ENCODE data around the gene ZBTB20. TPM values are rescaled to one million over a fixed set of nuclear protein-coding genes. Genes with fewer than 3 reads are reported as not detected.

ZBTB20 gene
- total and polyA plus RNA-seq, 10 of the 15 experiments (the other 5 are each of a cell fraction or from before 2014, with no cell fraction given): 0.20 to 5.5 (median 2.2) TPM

- WGBS (ENCODE audit: insufficient coverage, insufficient replicate concordance, low lambda C conversion rate, missing lambda C conversion rate): 96% methylated on average over 5 of the region's 5 CpGs
- in situ Hi-C loops (cut with MboI): no loop called here
- TF ChIP-seq, protein P1, sequence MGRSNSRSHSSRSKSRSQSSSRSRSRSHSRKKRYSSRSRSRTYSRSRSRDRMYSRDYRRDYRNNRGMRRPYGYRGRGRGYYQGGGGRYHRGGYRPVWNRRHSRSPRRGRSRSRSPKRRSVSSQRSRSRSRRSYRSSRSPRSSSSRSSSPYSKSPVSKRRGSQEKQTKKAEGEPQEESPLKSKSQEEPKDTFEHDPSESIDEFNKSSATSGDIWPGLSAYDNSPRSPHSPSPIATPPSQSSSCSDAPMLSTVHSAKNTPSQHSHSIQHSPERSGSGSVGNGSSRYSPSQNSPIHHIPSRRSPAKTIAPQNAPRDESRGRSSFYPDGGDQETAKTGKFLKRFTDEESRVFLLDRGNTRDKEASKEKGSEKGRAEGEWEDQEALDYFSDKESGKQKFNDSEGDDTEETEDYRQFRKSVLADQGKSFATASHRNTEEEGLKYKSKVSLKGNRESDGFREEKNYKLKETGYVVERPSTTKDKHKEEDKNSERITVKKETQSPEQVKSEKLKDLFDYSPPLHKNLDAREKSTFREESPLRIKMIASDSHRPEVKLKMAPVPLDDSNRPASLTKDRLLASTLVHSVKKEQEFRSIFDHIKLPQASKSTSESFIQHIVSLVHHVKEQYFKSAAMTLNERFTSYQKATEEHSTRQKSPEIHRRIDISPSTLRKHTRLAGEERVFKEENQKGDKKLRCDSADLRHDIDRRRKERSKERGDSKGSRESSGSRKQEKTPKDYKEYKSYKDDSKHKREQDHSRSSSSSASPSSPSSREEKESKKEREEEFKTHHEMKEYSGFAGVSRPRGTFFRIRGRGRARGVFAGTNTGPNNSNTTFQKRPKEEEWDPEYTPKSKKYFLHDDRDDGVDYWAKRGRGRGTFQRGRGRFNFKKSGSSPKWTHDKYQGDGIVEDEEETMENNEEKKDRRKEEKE (IDR thresholded peaks at IDR 0.05): no peak
- TF ChIP-seq WRNIP1 (IDR thresholded peaks at IDR 0.05; ENCODE audit: borderline replicate concordance, low read depth, low read length) (no peak), CEBPZ (IDR thresholded peaks at IDR 0.05; ENCODE audit: low read depth, low read length) (no peak), MEF2A (IDR thresholded peaks at IDR 0.05; ENCODE audit: insufficient read depth, low read depth, low read length) (no peak), PAX5 (IDR thresholded peaks at IDR 0.05; ENCODE audit: borderline replicate concordance, low read depth, low read length) (no peak), ZNF24 (IDR thresholded peaks at IDR 0.05) (no peak), ZNF207 (IDR thresholded peaks at IDR 0.05; ENCODE audit: borderline replicate concordance) (no peak), EGR1 (IDR thresholded peaks at IDR 0.05; ENCODE audit: borderline replicate concordance in 1 of 2, low read depth in 2 of 2, low read length in 2 of 2) (no peak), SKIL (IDR thresholded peaks at IDR 0.05; ENCODE audit: low read depth, poor library complexity, severe bottlenecking) (no peak), SMAD5 (IDR thresholded peaks at IDR 0.05; ENCODE audit: low read depth) (no peak), RAD51 (IDR thresholded peaks at IDR 0.05) (no peak)
- TF ChIP-seq, protein P2, sequence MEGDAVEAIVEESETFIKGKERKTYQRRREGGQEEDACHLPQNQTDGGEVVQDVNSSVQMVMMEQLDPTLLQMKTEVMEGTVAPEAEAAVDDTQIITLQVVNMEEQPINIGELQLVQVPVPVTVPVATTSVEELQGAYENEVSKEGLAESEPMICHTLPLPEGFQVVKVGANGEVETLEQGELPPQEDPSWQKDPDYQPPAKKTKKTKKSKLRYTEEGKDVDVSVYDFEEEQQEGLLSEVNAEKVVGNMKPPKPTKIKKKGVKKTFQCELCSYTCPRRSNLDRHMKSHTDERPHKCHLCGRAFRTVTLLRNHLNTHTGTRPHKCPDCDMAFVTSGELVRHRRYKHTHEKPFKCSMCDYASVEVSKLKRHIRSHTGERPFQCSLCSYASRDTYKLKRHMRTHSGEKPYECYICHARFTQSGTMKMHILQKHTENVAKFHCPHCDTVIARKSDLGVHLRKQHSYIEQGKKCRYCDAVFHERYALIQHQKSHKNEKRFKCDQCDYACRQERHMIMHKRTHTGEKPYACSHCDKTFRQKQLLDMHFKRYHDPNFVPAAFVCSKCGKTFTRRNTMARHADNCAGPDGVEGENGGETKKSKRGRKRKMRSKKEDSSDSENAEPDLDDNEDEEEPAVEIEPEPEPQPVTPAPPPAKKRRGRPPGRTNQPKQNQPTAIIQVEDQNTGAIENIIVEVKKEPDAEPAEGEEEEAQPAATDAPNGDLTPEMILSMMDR (IDR thresholded peaks at IDR 0.05 in 2 of 3, conservative IDR thresholded peaks at IDR 0.05 in 1 of 3; ENCODE audit: control insufficient read depth in 2 of 3, extremely low read depth in 1 of 3, insufficient read depth in 1 of 3, low read depth in 3 of 3, low read length in 3 of 3): no peak
Observed at GRCh38 chr3:115134648-115135347, 12.3 kb downstream of the ZBTB20 start.

More at GRCh38 chr3:115134648-115135347, 12.3 kb downstream of the ZBTB20 start:
- Histone ChIP-seq H3K4me1 (ENCODE audit: control insufficient read depth, insufficient read depth, low read length) (peaks cover 9% of the 10 kb centered on the region; the same call in 1 of the 2 replicates), H3K4me3 (no peak overlapping the region), H4K20me1 (ENCODE audit: control insufficient read depth, insufficient read depth) (no peaks in the 10 kb centered on the region), H3K79me2 (ENCODE audit: control insufficient read depth, insufficient read depth, low read length) (no peaks in the 10 kb centered on the region), H2AFZ (ENCODE audit: control insufficient read depth, low read depth, low read length) (no peak overlapping the region), H3K27me3 (replicated peaks in 1 of 2; ENCODE audit: control insufficient read depth in 2 of 2, insufficient read depth in 2 of 2, low read length in 1 of 2) (no peaks in the 10 kb centered on the region), H3K9me3 (replicated peaks; ENCODE audit: control insufficient read depth, insufficient read depth, low read length) (no peaks in the 10 kb centered on the region), H3K27ac (ENCODE audit: control insufficient read depth, insufficient read depth) (no peak overlapping the region), H3K4me2 (ENCODE audit: control insufficient read depth, insufficient read depth) (no peak overlapping the region), H3K36me3 (ENCODE audit: control insufficient read depth in 2 of 2, insufficient read depth in 2 of 2, low read length in 1 of 2) (no peaks in the 10 kb centered on the region), H3K9ac (ENCODE audit: control insufficient read depth, insufficient read depth, low read length) (no peak overlapping the region)
- intact Hi-C loops (cut with micrococcal nuclease; ENCODE audit: unreplicated experiment): no loop called here
- SMC1A ChIA-PET (ENCODE audit: uncharacterized antibody, unreplicated experiment): interaction anchor here (0.6 to 2.8 kb wide), 6 partner anchors 9 to 242 kb away, joined by 3 to 14 read pairs (median 4); no protein-coding TSS in a partner anchor
- POLR2A ChIA-PET: interaction anchor here (2.0 kb wide), 1 partner anchor 10 kb away, joined by 6 read pairs; no protein-coding TSS in a partner anchor
- CTCF ChIA-PET: interaction anchor here (1.1 to 1.2 kb wide), 4 partner anchors 10 to 42 kb away, joined by 3 to 4 read pairs (median 3); no protein-coding TSS in a partner anchor
- ATAC-seq (no peak), FAIRE-seq (no peak), DNase-seq (ENCODE audit: low read depth, low spot score) (no peak)
- no TSS peak for BruUV-seq (replicated peaks)
- RAD21 ChIA-PET (ENCODE audit: unreplicated experiment): interaction anchor here (1.0 kb wide), 1 partner anchor 10 kb away, joined by 3 read pairs; no protein-coding TSS in a partner anchor
